H9 (cell line): Measurements from ENCODE around the gene KMT2C. TPM values are rescaled to one million over a fixed set of nuclear protein-coding genes. Genes with fewer than 3 reads are reported as not detected.
"Not testable (repeated sequence)": the region's sequence is repeated elsewhere in the genome, so short reads cannot be mapped to it uniquely, and the experiment has no call there.

ENCODE experiments used
- DNase-seq: peaks from one replicate; pipeline ENCODE4 v3.0.0-alpha.2; 2017
- H2AFZ ChIP-seq: one replicate; pipeline ENCODE4 v1.6.1; 2013; ENCODE audit warnings: mild to moderate bottlenecking, low read length, control low read depth, moderate library complexity
- H2AK5ac ChIP-seq: 2 replicates; pipeline ENCODE4 v1.6.1; 2013; ENCODE audit warnings: low read length, control low read depth, mixed read lengths; ENCODE audit not compliant: insufficient read length
- H2BK120ac ChIP-seq: one replicate; pipeline ENCODE4 v1.6.1; 2013; ENCODE audit warnings: low read depth, mild to moderate bottlenecking, low read length, control low read depth, inconsistent platforms; ENCODE audit not compliant: poor library complexity, severe bottlenecking
- H2BK12ac ChIP-seq: 2 replicates; pipeline ENCODE4 v1.6.1; 2013; ENCODE audit warnings: low read length, control low read depth, mixed read lengths, low read depth; ENCODE audit not compliant: insufficient read length
- H2BK15ac ChIP-seq: 2 replicates; pipeline ENCODE4 v1.6.1; 2013; ENCODE audit warnings: low read depth, low read length, control low read depth
- H2BK20ac ChIP-seq: one replicate; pipeline ENCODE4 v1.6.1; 2013; ENCODE audit warnings: low read depth, mild to moderate bottlenecking, low read length, control low read depth, inconsistent platforms; ENCODE audit not compliant: poor library complexity, severe bottlenecking
- H2BK5ac ChIP-seq: 2 replicates; pipeline ENCODE4 v1.6.1; 2013; ENCODE audit warnings: low read length, control low read depth, mixed read lengths; ENCODE audit not compliant: insufficient read length
- H3K14ac ChIP-seq: 2 replicates; pipeline ENCODE4 v1.6.1; 2013; ENCODE audit warnings: low read length, control low read depth; ENCODE audit not compliant: insufficient read depth
- H3K18ac ChIP-seq: 2 replicates; pipeline ENCODE4 v1.6.1; 2013; ENCODE audit warnings: low read depth, mild to moderate bottlenecking, mixed read lengths, low read length, control low read depth; ENCODE audit not compliant: insufficient read length
- H3K23ac ChIP-seq: 2 replicates; pipeline ENCODE4 v1.6.1; 2013; ENCODE audit warnings: low read length, control low read depth, mixed read lengths, low read depth; ENCODE audit not compliant: insufficient read length
- H3K23me2 ChIP-seq: 2 replicates; pipeline ENCODE4 v1.6.1; 2013; ENCODE audit warnings: low read depth, mild to moderate bottlenecking, mixed read lengths, low read length, control low read depth; ENCODE audit not compliant: insufficient read length, poor library complexity, severe bottlenecking
- H3K27ac ChIP-seq: 2 replicates; pipeline ENCODE4 v1.5.1; 2013; ENCODE audit warnings: low read length, control low read depth, mixed read lengths, low read depth; ENCODE audit not compliant: insufficient read length
- H3K27me3 ChIP-seq: 2 replicates; pipeline ENCODE4 v1.6.1; 2013; ENCODE audit warnings: low read length, control low read depth, inconsistent platforms; ENCODE audit not compliant: insufficient read depth
- H3K4ac ChIP-seq: 2 replicates; pipeline ENCODE4 v1.6.1; 2013; ENCODE audit warnings: low read depth, mild to moderate bottlenecking, control low read depth, inconsistent platforms, low read length, moderate library complexity
- H3K4me1 ChIP-seq: 2 replicates; pipeline ENCODE4 v1.6.1; 2013; ENCODE audit warnings: low read length, control low read depth, inconsistent platforms; ENCODE audit not compliant: insufficient read depth
- H3K4me2 ChIP-seq: 2 replicates; pipeline ENCODE4 v1.6.1; 2013; ENCODE audit warnings: low read length, control low read depth, mixed read lengths; ENCODE audit not compliant: insufficient read length, insufficient read depth
- H3K56ac ChIP-seq: 2 replicates; pipeline ENCODE4 v1.6.1; 2013; ENCODE audit warnings: low read depth, mild to moderate bottlenecking, mixed read lengths, low read length, control low read depth; ENCODE audit not compliant: insufficient read length
- H3K79me1 ChIP-seq: 2 replicates; pipeline ENCODE4 v1.6.1; 2013; ENCODE audit warnings: low read depth, mild to moderate bottlenecking, moderate library complexity, low read length, control low read depth, inconsistent platforms; ENCODE audit not compliant: insufficient read depth, poor library complexity, severe bottlenecking
- H3K79me2 ChIP-seq: 2 replicates; pipeline ENCODE4 v1.6.1; 2013; ENCODE audit warnings: low read length, control low read depth, inconsistent platforms; ENCODE audit not compliant: insufficient read depth
- H3K9ac ChIP-seq: 2 replicates; pipeline ENCODE4 v1.6.1; 2013; ENCODE audit warnings: low read length, control low read depth, mixed read lengths; ENCODE audit not compliant: insufficient read length; ENCODE audit errors: extremely low read depth
- H3K9me3 ChIP-seq: one replicate; pipeline ENCODE4 v1.6.1; 2013; ENCODE audit warnings: low read depth, low read length, inconsistent platforms; ENCODE audit not compliant: control insufficient read depth
- H3T11ph ChIP-seq: one replicate; pipeline ENCODE4 v1.6.1; 2013; ENCODE audit warnings: mild to moderate bottlenecking, low read length, control low read depth, inconsistent platforms
- H4K20me1 ChIP-seq: one replicate; pipeline ENCODE4 v1.6.1; 2013; ENCODE audit not compliant: control insufficient read depth, insufficient read length, insufficient read depth
- H4K5ac ChIP-seq: 2 replicates; pipeline ENCODE4 v1.6.1; 2013; ENCODE audit warnings: low read depth, mild to moderate bottlenecking, mixed read lengths, low read length, control low read depth; ENCODE audit not compliant: insufficient read length
- H4K8ac ChIP-seq: replicated peaks from 2 replicates; pipeline ENCODE4 v1.6.1; 2013; ENCODE audit warnings: low read length, control low read depth, mixed read lengths, low read depth; ENCODE audit not compliant: insufficient read length
- H4K91ac ChIP-seq: 2 replicates; pipeline ENCODE4 v1.6.1; 2013; ENCODE audit warnings: low read depth, mild to moderate bottlenecking, moderate library complexity, mixed read lengths, low read length, control low read depth; ENCODE audit not compliant: insufficient read length
- H3K27ac Mint-ChIP-seq, 3 experiments: 2 replicates in 2 of 3; 3 replicates in 1 of 3; pipeline ENCODE4 v1.8.0; 2020 to 2021; ENCODE audit warnings: mixed read lengths in 3 of 3, mild to moderate bottlenecking in 1 of 3, moderate library complexity in 1 of 3
- H3K27me3 Mint-ChIP-seq: 2 replicates; pipeline ENCODE4 v1.8.0; 2021; ENCODE audit warnings: low read depth, mild to moderate bottlenecking, moderate library complexity, mixed read lengths
- H3K36me3 Mint-ChIP-seq, 3 experiments: 2 replicates in 2 of 3; 3 replicates in 1 of 3; pipeline ENCODE4 v1.8.0; 2020 to 2021; ENCODE audit warnings: low read depth in 3 of 3, mixed read lengths in 3 of 3; ENCODE audit not compliant: insufficient read depth in 1 of 3
- H3K4me1 Mint-ChIP-seq, 2 experiments: 2 replicates each; pipeline ENCODE4 v1.8.0; 2020; ENCODE audit warnings: mixed read lengths in 2 of 2
- H3K4me3 Mint-ChIP-seq, 2 experiments: 2 replicates in 1 of 2; 3 replicates in 1 of 2; pipeline ENCODE4 v1.8.0; 2020 to 2021; ENCODE audit warnings: mild to moderate bottlenecking in 2 of 2, mixed read lengths in 2 of 2, moderate library complexity in 1 of 2
- H3K9me3 Mint-ChIP-seq, 2 experiments: 2 replicates in 1 of 2; 3 replicates in 1 of 2; pipeline ENCODE4 v1.8.0; 2020; ENCODE audit warnings: mild to moderate bottlenecking in 2 of 2, mixed read lengths in 2 of 2, moderate library complexity in 1 of 2
- WGBS: extraction: QIAGEN DNeasy Blood & Tissue Kit; methylation state at CpG from one replicate; pipeline ENCODE4 v1.1.7; 2013; ENCODE audit warnings: missing lambda C conversion rate, low lambda C conversion rate, mixed read lengths; ENCODE audit not compliant: insufficient read length; ENCODE audit errors: extremely low coverage; 5-methylcytosine and 5-hydroxymethylcytosine counted together
- total RNA-seq: library from RNA; stranded (reverse); gene quantifications from 2 replicates; pipeline ENCODE4 v1.2.1, GENCODE V29; 2021

KMT2C gene
- total RNA-seq, 1 experiment from 2014 or later, result 32.2 TPM

GRCh38 chr7:152436931-152437575, 1.2 kb upstream of the KMT2C start:
- H3K56ac ChIP-seq, H3K9me3 Mint-ChIP-seq, H3K23ac ChIP-seq, H4K20me1 ChIP-seq, H3K23me2 ChIP-seq, H4K5ac ChIP-seq, H2AFZ ChIP-seq, H2BK12ac ChIP-seq, H2AK5ac ChIP-seq, H3K36me3 Mint-ChIP-seq, H3K4ac ChIP-seq, H3K4me1 ChIP-seq, H3K27me3 ChIP-seq, H2BK15ac ChIP-seq, H3K9me3 ChIP-seq, H3K27ac Mint-ChIP-seq, H2BK120ac ChIP-seq, H3T11ph ChIP-seq, H3K27ac ChIP-seq, H2BK5ac ChIP-seq, H3K79me1 ChIP-seq, H3K18ac ChIP-seq, H4K8ac ChIP-seq, H4K91ac ChIP-seq, H2BK20ac ChIP-seq, DNase-seq, H3K14ac ChIP-seq: not testable (repeated sequence)
- no CpG with 5 or more reads among the region's 22 CpGs for WGBS
- peaks cover 11% of the 10 kb centered on the region; the same call in 1 of the 2 replicates for H3K79me2 ChIP-seq
- Mint-ChIP-seq H3K4me1 (peaks cover 24 to 30% of the 10 kb centered on the region in 2 experiments), H3K4me3 (peak overlapping the region; percentile 72 to 87), H3K27me3 (peaks cover 13% of the 10 kb centered on the region)
- H3K9ac ChIP-seq, result peak overlapping the region; percentile 49
- H3K4me2 ChIP-seq, result peak overlapping the region; percentile 30
